SK-N-SH (cell line): ENCODE results near the gene AFM. TPM values are rescaled to one million over a fixed set of nuclear protein-coding genes. Genes with fewer than 3 reads are reported as not detected.

Experiments
- CTCF ChIA-PET: fragments of 300-600, 350-600 bp; formaldehyde crosslinking; extraction: SDS; loops from one replicate; lab custom pipeline; 2021; lab: Yijun Ruan, JAX
- POLR2A ChIA-PET: fragments of 350-600 bp; sonication (Branson Sonifier 250); formaldehyde crosslinking; extraction: SDS; loops from one replicate; lab custom pipeline; 2020; ENCODE audit warnings: antibody characterized with exemption, inconsistent platforms; lab: Yijun Ruan, JAX
- DNase-seq: peaks from one replicate; pipeline ENCODE4 v3.0.0; 2012
- H2AFZ ChIP-seq: fragments of 200-600 bp; sonication (generic); 2 replicates; pipeline ENCODE4 v1.8.1; 2016; ENCODE audit warnings: antibody characterized with exemption, mild to moderate bottlenecking, low read depth
- H3F3A ChIP-seq: fragments of 200-600 bp; sonication (generic); replicated peaks from 2 replicates; pipeline ENCODE3; 2016; ENCODE audit warnings: antibody characterized with exemption, mild to moderate bottlenecking; ENCODE audit not compliant: insufficient read depth
- H3K27ac ChIP-seq, 2 experiments: fragments of 200-500 bp in 1 of 2; fragments of 200-600 bp in 1 of 2; sonication (Bioruptor generic) in 1 of 2; sonication (generic), shearing (Covaris generic) in 1 of 2; 2 replicates each; pipeline versions ENCODE4 v1.5.1 to v1.6.1; 2014 to 2016; ENCODE audit warnings: low read depth in 2 of 2, inconsistent platforms in 1 of 2, low read length in 1 of 2, mild to moderate bottlenecking in 1 of 2, mixed read lengths in 1 of 2
- H3K27me3 ChIP-seq: fragments of 200-600 bp; sonication (generic), shearing (Covaris generic); 2 replicates; pipeline ENCODE4 v1.6.1; 2016; ENCODE audit warnings: mixed run types; ENCODE audit not compliant: insufficient read depth
- H3K36me3 ChIP-seq, 2 experiments: fragments of 200-500 bp in 1 of 2; fragments of 200-600 bp in 1 of 2; sonication (Bioruptor generic) in 1 of 2; sonication (generic) in 1 of 2; replicated peaks in 1 of 2; 2 replicates each; pipeline versions ENCODE3 to v1.5.1; 2014 to 2016; ENCODE audit warnings: low read length in 1 of 2, mild to moderate bottlenecking in 1 of 2; ENCODE audit not compliant: insufficient read depth in 2 of 2, control insufficient read depth in 1 of 2
- H3K4me1 ChIP-seq, 2 experiments: fragments of 200-500 bp in 1 of 2; fragments of 200-600 bp in 1 of 2; sonication (Bioruptor generic) in 1 of 2; sonication (generic), shearing (Covaris generic) in 1 of 2; 2 replicates each; pipeline versions ENCODE4 v1.5.1 to v1.6.1; 2014 to 2016; ENCODE audit warnings: low read depth in 1 of 2, low read length in 1 of 2, mixed run types in 1 of 2; ENCODE audit not compliant: insufficient read depth in 2 of 2, control insufficient read depth in 1 of 2
- H3K4me2 ChIP-seq: fragments of 200-600 bp; sonication (generic), shearing (Covaris generic); 2 replicates; pipeline ENCODE4 v1.6.1; 2017; ENCODE audit warnings: mixed run types
- H3K4me3 ChIP-seq, 2 experiments: fragments of 200-500 bp in 1 of 2; fragments of 200-600 bp in 1 of 2; sonication (Bioruptor generic) in 1 of 2; sonication (generic), shearing (Covaris generic) in 1 of 2; 2 replicates each; pipeline versions ENCODE4 v1.5.1 to v1.8.1; 2014 to 2016; ENCODE audit warnings: low read depth in 2 of 2, inconsistent platforms in 1 of 2, low read length in 1 of 2, mild to moderate bottlenecking in 1 of 2, mixed read lengths in 1 of 2, moderate library complexity in 1 of 2
- H3K79me2 ChIP-seq: fragments of 200-600 bp; sonication (generic); 2 replicates; pipeline ENCODE4 v1.8.1; 2017; ENCODE audit warnings: mild to moderate bottlenecking; ENCODE audit not compliant: insufficient read depth
- H3K9ac ChIP-seq: fragments of 200-600 bp; sonication (generic); 2 replicates; pipeline ENCODE4 v1.6.1; 2017; ENCODE audit warnings: mixed run types
- H3K9me2 ChIP-seq: fragments of 200-600 bp; sonication (generic); 2 replicates; pipeline ENCODE4 v1.6.1; 2017; ENCODE audit warnings: mixed run types
- H3K9me3 ChIP-seq: fragments of 200-600 bp; sonication (generic); 2 replicates; pipeline ENCODE4 v1.6.1; 2017; ENCODE audit warnings: mixed run types, mild to moderate bottlenecking, moderate library complexity
- H4K20me1 ChIP-seq: fragments of 200-600 bp; sonication (generic); 2 replicates; pipeline ENCODE4 v1.6.1; 2017; ENCODE audit warnings: mild to moderate bottlenecking, mixed run types; ENCODE audit not compliant: insufficient read depth
- CHD2 ChIP-seq: fragments of 150-350 bp; IDR thresholded peaks from 2 replicates; pipeline ENCODE4 v1.6.1; 2018; ENCODE audit warnings: low read length; ENCODE audit not compliant: partially characterized antibody
- CTCF ChIP-seq: fragments of 200-600 bp; sonication (generic); IDR thresholded peaks from 2 replicates; pipeline ENCODE4 v1.6.1; 2017; ENCODE audit warnings: antibody characterized with exemption, mild to moderate bottlenecking, moderate library complexity
- ELF1 ChIP-seq: IDR thresholded peaks from 2 replicates; pipeline ENCODE4 v1.4.0; 2012
- FOSL2 ChIP-seq: IDR thresholded peaks from 2 replicates; pipeline ENCODE4 v1.4.0; 2012; ENCODE audit warnings: low read depth, mild to moderate bottlenecking, moderate library complexity, borderline replicate concordance
- FOXJ3 ChIP-seq: sonication (generic); formaldehyde crosslinking; IDR thresholded peaks from 2 replicates; pipeline ENCODE4 v1.5.1; 2020; ENCODE audit warnings: mild to moderate bottlenecking, missing genetic modification reagents
- FOXM1 ChIP-seq: IDR thresholded peaks from 2 replicates; pipeline ENCODE4 v1.4.0; 2012; ENCODE audit warnings: low read depth, mild to moderate bottlenecking
- GABPA ChIP-seq: IDR thresholded peaks from 2 replicates; pipeline ENCODE4 v1.4.0; 2012; ENCODE audit warnings: low read depth, mild to moderate bottlenecking
- IRF3 ChIP-seq: fragments of 150-350 bp; IDR thresholded peaks from 2 replicates; pipeline ENCODE4 v1.6.1; 2016; ENCODE audit warnings: mild to moderate bottlenecking, low read depth, low read length
- JUND ChIP-seq: IDR thresholded peaks from 2 replicates; pipeline ENCODE4 v1.4.0; 2012
- MAX ChIP-seq: IDR thresholded peaks from 2 replicates; pipeline ENCODE4 v1.4.0; 2012; ENCODE audit warnings: low read depth
- PBX3 ChIP-seq: IDR thresholded peaks from 2 replicates; pipeline ENCODE4; 2012
- RCOR1 ChIP-seq: fragments of 150-350 bp; IDR thresholded peaks from 2 replicates; pipeline ENCODE4 v1.6.1; 2017; ENCODE audit warnings: antibody characterized with exemption, low read length
- REST ChIP-seq: IDR thresholded peaks from 2 replicates; pipeline ENCODE4 v1.6.1; 2012; ENCODE audit warnings: mild to moderate bottlenecking, low read depth, low read length, moderate library complexity
- RFX5 ChIP-seq: IDR thresholded peaks from 2 replicates; pipeline ENCODE4 v1.6.1; 2012; ENCODE audit warnings: mild to moderate bottlenecking, improper control_type of control experiment, low read length
- SIN3A ChIP-seq: IDR thresholded peaks from 2 replicates; pipeline ENCODE4 v1.6.1; 2012; ENCODE audit warnings: low read depth, mild to moderate bottlenecking, low read length, moderate library complexity, borderline replicate concordance
- USF2 ChIP-seq: fragments of 150-350 bp; IDR thresholded peaks from 2 replicates; pipeline ENCODE4 v1.6.1; 2017; ENCODE audit warnings: antibody characterized with exemption, low read length, low read depth, borderline replicate concordance
- ZBTB33 ChIP-seq: IDR thresholded peaks from 2 replicates; pipeline ENCODE4 v1.4.0; 2012; ENCODE audit warnings: low read depth, borderline replicate concordance
- WGBS: methylation state at CpG from one replicate; pipeline ENCODE4 v1.1.6; 2017; ENCODE audit warnings: low lambda C conversion rate; 5-methylcytosine and 5-hydroxymethylcytosine counted together
- polyA plus RNA-seq, 3 experiments: library from polyadenylated mRNA; depleted of rRNA; stranded (reverse); fragments of >200 nt; gene quantifications; 2 replicates each; pipeline ENCODE4 v1.2.3, GENCODE V29; 2012

The AFM gene
- polyA plus RNA-seq, 1 of the 3 experiments (the other 2 are of a cell fraction), result not detected

- CTCF ChIA-PET, result no interaction called here
- no peak for DNase-seq
- H3K9me3 ChIP-seq, result no peaks in the 10 kb centered on the region
- TF ChIP-seq JUND (no peak), SIN3A (no peak), FOSL2 (no peak), RFX5 (no peak), USF2 (no peak), GABPA (no peak), FOXJ3 (CRISPR knock-in tag) (no peak), IRF3 (no peak), PBX3 (no peak), ZBTB33 (no peak), CTCF (no peak), MAX (no peak), ELF1 (no peak), CHD2 (no peak), REST (no peak), FOXM1 (no peak), RCOR1 (no peak)
- TF ChIP-seq, all 33 proteins: peak for 0
- Histone ChIP-seq H2AFZ (no peak overlapping the region), H4K20me1 (no peaks in the 10 kb centered on the region), H3K9ac (no peak overlapping the region), H3F3A (no peaks in the 10 kb centered on the region), H3K27me3 (peaks cover 6% of the 10 kb centered on the region; the same call in 1 of the 2 replicates), H3K4me2 (no peak overlapping the region), H3K36me3 (no peaks in the 10 kb centered on the region), H3K9me2 (no peaks in the 10 kb centered on the region), H3K27ac (no peak overlapping the region), H3K4me1 (no peaks in the 10 kb centered on the region), H3K79me2 (no peaks in the 10 kb centered on the region), H3K4me3 (no peak overlapping the region)
- POLR2A ChIA-PET, result no interaction called here
- 3% methylated on average over 2 of the region's 2 CpGs for whole genome bisulfite sequencing
Measured at GRCh38 chr4:73528171-73528570, 46.6 kb downstream of the AFM start.
